Epithelial cell of proximal tubule (primary cell): Measurements from ENCODE around the gene SFXN3. TPM values are rescaled to one million over a fixed set of nuclear protein-coding genes. Genes with fewer than 3 reads are reported as not detected.

Experiments
- DNase-seq: peaks from one replicate; pipeline ENCODE4 v3.0.0-alpha.2; 2011; ENCODE audit warnings: low read depth
- H3K4me3 ChIP-seq: 2 replicates; pipeline ENCODE4 v1.5.1; 2011; ENCODE audit warnings: low read depth, mild to moderate bottlenecking, low read length
- total RNA-seq: library from RNA; depleted of rRNA; stranded (reverse); fragments of >200 nt; gene quantifications from 2 replicates; pipeline ENCODE4 v1.2.3, GENCODE V29; 2015
- TF ChIP-seq, protein P1 (sequence below): conservative IDR thresholded peaks from 2 replicates; pipeline ENCODE4 v1.5.1; 2012; ENCODE audit warnings: low read depth, mild to moderate bottlenecking, low read length

The SFXN3 gene
- total RNA-seq, 1 donor from 2014 or later = 47.6 TPM

GRCh38 chr10:101006593-101007098 lies 24.4 kb upstream of the SFXN3 start:
- no peak for DNase-seq
- no peak overlapping the region for H3K4me3 ChIP-seq
- TF ChIP-seq, protein P1, sequence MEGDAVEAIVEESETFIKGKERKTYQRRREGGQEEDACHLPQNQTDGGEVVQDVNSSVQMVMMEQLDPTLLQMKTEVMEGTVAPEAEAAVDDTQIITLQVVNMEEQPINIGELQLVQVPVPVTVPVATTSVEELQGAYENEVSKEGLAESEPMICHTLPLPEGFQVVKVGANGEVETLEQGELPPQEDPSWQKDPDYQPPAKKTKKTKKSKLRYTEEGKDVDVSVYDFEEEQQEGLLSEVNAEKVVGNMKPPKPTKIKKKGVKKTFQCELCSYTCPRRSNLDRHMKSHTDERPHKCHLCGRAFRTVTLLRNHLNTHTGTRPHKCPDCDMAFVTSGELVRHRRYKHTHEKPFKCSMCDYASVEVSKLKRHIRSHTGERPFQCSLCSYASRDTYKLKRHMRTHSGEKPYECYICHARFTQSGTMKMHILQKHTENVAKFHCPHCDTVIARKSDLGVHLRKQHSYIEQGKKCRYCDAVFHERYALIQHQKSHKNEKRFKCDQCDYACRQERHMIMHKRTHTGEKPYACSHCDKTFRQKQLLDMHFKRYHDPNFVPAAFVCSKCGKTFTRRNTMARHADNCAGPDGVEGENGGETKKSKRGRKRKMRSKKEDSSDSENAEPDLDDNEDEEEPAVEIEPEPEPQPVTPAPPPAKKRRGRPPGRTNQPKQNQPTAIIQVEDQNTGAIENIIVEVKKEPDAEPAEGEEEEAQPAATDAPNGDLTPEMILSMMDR = no peak

GRCh38 chr10:101007099-101007711 lies 23.8 kb upstream of the SFXN3 start:
- H3K4me3 ChIP-seq = no peak overlapping the region
- TF ChIP-seq, protein P1 = no peak
- no peak for DNase-seq

GRCh38 chr10:101007915-101008822 lies 22.9 kb upstream of the SFXN3 start:
- no peak for DNase-seq
- no peak overlapping the region for H3K4me3 ChIP-seq
- TF ChIP-seq, protein P1 = no peak

DNA sequence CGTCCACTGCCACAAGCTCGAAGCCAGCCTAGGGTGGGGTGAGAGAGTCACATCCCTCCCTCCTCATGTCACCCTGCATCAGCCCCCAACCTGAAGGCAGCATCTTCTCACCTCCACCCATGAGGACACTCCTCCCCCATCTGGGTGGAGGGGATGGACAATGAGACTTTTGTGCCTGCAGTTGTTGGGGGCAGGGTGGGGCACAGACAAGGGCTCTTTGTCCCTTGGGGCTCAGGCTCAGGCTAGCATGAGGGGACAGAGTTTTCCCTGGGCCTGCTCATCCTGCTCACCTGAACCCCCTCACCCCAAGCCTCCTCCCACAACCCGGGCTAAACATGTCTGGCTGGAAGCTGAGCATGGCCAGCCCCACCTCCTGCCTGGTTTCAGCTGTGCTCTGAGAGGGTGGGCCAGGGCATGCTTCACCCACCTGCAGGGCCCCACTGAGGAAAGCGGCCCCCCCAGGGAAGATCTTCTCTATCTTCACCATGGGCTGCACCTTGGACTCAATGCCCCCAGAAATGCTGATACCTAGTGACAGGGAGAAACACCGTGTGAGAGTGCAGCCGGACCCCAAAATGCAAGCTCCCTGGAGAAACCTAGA lies 22.1 kb upstream of the SFXN3 start:
- TF ChIP-seq, protein P1 = no peak
- DNase-seq = no peak
- no peak overlapping the region for H3K4me3 ChIP-seq

DNA sequence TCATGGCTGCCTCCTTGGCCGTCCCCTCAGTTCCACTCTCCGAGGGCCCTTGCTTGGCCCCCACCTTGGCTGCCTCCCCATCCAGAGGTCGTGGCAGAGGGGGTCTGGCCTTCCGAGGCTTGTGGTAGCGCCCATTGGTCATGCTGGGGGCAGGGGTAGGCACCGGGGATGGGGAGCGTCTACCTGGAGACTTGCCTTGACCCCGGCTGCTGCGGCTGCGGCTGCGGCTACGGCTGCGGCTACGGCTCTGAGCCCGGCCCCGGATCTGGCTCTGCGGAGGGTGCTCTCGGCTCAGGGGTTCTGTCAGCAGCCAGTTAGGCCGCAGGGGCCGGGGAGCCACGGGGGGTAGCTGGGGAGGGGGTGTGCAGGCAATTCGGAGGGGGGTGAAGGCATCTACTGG lies 20.7 kb upstream of the SFXN3 start:
- TF ChIP-seq, protein P1 = no peak
- DNase-seq = no peak

GRCh38 chr10:101011517-101012423 lies 19.3 kb upstream of the SFXN3 start:
- DNase-seq = no peak
- TF ChIP-seq, protein P1 = peak; percentile 54
- H3K4me3 ChIP-seq = no peak overlapping the region

More for the DNA sequence above, 20.7 kb upstream of the SFXN3 start:
- H3K4me3 ChIP-seq = no peak overlapping the region
